ENCODE results near the gene SLC3A2.
"Not testable (repeated sequence)": the region's sequence is repeated elsewhere in the genome, so short reads cannot be mapped to it uniquely, and the experiment has no call there.

Gene SLC3A2

DNA sequence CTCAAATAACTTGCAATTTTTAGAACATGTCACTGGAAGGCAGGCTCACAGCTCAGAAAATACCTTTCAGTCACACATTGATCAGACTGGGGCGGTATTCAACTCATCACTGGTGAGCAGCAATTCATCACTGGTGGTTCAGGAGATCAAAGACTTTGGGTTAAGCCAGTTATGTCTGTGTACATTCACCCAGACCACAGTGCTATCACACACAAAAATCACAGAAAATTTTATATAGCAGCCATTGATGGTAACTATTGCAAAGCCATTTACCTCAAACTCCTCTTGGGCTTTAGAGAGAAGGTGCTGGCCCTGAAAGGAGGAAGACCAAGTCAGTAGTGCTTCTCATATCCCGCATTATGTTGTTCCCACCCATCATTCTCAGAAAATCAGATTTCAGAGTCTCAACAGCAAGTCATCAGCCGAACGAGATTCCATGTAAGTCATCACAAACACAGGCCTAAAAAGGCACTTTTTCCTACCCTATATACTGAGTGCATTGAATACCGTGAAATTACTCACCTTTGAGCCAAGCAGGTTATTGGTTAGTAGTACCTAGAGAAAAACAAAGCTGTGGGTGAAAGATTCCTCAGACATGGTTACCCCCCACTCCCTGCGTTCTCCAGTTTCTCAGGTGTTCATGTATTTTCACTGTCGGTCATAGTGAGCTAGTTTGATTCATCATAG lies 27.3 kb upstream of the SLC3A2 start:
- DNase-seq, result no peak

DNA sequence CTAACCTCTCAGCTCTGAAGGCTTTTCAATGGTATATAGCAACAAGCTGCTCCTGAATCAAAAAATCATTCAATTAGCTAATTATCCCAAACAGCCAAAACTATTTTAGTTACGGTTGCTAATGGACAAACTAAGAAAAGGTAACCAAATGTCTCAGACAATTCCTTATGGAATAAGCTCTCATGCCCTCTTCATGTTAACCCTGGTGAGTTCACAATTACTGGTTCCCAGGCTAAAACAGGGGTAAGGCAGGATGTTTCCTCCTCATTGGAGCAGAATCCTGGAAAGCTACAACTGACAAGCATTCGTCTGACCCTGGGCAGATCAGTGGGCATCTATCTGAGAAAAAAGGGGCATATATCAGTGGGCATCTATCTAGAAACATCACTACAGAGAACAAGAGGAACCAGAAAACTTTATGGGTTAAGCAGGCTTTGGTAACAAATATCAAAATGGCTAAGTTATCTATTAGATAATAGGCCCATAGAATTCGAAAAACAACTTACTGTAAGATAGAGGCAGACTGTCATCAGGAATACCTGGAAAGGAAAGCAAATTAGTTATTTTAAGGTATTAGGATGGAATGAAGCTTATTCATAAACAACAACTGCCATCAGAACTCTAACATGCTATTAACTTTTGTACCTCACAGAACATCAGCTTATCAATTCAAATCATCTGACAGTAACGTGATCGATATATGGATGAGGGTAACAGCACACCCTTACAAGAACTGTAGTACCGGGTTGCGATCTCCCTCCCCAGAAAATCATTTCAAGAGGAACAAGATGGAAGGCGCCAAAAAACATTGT lies 26.5 kb upstream of the SLC3A2 start:
- DNase-seq, result no peak

DNA sequence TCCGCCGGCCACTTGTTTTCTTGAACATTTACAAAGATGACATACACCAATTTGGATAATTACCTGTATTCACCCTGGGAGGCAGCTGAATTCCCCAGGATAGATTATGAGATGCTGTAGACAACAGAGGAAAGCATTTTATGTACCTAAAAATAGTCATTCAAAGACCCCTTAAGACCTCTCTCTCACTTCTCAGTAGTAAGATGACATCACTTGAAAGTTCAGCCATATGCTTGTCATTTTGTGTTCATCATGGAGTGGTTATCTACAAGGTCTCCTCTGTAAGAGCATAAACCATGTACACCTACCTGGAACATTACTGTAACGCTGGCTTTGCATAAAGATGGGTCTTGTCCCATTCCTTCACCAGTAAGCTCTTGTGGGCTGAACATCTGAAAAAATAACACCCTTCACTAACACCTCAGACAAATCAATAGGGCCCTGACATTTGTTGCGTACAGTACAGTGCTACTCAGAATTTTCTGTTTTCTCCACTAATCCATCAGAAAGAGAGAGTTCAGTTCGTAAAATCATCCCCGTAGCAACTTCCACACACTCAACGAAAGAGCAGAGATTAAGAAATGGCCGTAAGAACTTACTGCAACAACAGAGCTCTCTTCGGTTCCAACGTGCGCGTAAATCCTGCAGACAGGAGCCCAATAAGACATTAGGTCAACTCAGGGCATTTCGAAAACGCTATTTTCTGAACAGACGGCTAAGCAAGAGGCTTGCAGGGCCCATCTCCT lies 25.7 kb upstream of the SLC3A2 start:
- DNase-seq, result peak; percentile 45

DNA sequence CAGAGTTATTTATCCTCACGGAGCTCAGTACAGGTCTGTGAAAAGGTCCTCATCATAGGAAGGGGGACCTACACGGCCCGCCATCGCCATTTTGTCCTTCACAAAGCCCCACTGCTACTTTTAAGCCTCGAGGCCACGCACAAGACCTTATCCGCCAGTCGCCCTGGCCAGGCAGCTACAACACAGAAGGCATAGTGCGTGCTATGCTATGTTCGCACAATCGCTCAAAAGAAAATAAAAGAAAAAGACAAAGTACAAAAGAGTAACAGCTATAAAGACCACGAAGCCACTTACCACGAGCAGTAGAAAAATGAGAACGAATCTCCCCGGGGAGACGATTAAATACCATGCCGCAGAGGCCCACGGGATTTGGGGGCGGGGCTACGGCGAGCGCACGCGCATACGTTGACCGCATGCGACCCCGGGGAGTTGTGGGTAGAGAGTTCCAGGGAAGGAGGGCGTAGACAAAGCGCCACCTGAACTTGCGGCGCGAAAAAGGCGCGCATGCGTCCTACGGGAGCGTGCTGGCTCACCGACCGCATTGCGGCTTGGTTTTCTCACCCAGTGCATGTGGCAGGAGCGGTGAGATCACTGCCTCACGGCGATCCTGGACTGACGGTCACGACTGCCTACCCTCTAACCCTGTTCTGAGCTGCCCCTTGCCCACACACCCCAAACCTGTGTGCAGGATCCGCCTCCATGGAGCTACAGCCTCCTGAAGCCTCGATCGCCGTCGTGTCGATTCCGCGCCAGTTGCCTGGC lies 24.9 kb upstream of the SLC3A2 start:
- peak; percentile 96 for DNase-seq

DNA sequence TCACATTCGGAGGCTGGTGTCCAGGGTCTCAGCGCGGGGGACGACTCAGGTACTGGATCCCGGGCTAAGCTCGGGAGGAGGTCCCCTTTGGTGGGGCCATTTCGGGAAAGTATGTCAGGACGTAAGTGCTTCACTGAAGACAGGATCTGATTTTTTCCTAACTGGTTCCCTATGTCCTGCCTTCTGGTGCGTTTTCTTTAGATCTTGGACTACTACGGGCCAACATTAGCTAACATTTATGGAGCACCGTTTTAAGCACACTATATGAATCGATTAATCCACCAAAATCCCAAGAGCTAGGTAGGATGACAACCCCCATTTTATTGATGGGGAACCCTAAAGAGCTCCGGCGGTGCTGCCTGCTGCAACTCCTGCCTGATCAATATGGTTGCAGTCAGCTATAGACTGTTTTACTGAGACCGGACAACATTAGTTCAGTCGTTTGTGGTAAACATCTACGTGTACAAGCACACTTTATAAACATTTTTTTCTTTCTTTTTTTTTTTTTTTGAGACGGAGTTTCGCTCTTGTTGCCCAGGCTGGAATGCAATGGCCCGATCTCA lies 24.3 kb upstream of the SLC3A2 start:
- peak; percentile 71 for DNase-seq

DNA sequence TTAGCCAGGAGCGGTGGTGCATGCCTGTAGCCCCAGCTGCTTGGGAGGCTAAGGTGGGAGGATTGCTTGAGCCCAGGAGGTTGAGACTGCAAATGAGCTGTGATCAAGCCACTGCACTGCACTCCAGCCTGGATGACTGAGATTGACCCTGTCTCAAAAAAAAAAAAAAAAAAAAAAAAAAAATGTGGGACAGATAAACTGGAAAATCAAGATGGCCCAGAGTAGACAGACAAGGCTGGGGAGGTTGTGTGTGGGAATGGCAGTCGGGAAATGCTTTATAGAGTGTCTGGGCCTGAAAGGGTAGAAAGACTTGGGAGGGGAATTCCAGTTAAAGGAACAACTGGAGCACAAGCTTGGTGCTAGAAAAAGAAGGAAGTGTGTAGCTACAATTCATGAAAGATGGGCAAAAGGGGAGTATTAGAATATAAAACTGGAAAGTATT lies 23.1 kb upstream of the SLC3A2 start:
- DNase-seq, result no peak

DNA sequence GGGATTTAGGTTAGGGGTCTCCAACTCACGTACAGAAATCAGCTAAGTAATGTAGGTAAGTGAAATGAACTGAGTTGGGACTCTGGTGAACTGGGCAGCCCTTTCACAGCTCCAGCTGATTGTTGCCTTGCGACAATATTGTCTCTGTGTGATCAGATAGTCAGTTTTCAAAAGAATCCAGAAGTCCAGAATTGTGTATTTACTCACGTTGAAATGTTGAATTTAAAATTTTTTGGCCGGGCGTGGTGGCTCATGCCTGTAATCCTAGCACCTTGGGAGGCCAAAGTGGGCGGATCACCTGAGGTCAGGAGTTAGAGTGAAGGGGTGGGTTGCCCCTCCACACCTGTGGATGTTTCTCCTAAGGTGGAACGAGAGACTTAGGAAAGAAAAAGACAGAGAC lies 22.5 kb upstream of the SLC3A2 start:
- no peak for DNase-seq

DNA sequence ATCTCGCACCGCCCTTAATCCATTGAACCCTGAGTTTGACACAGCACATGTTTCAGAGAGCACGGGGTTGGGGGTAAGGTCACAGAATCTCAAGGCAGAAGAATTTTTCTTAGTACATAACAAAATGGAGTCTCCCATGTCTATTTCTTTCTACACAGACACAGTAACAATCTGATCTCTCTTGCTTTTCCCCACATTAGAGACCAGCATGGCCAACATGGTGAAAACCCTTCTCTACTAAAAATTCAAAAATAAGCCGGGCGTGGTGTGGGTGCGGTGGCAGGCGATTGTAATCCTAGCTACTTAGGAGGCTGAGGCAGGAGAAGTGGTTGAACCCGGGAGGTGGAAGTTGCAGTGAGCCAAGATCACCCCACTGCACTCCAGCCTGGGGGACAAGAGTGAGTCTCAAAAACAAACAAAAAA lies 21.4 kb upstream of the SLC3A2 start:
- not testable (repeated sequence) for DNase-seq

DNA sequence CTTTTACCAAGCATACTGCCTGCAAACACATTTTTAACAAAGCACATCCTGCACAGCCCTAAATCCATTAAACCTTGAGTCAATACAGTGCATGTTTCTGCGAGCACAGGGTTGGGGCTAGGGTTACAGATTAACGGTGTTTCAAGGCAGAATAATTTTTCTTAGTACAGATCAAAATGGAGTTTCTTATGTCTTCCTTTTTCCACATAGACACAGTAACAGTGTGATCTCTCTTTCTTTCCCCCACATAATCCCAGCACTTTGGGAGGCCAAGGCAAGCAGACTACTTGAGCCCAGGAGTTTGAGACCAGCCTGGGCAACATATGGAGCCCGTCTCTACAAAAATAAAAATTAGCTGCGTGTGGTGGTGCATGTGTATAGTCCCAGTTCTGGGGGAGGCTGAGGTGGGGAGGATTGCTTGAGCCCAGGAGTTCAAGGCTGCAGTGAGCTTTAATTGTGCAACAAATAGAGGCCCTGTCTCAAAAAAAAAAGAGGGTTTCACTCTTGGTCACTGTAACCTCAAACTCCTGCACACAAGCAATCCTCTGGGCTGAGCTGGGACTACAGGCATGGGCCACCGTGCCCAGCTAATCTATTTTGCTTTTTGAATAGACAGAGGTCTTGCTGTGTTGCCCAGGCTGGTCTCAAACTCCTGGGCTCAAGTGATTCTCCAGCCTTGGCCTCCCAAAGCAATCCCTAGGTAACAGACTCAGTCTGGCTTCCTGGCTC lies 19.7 kb upstream of the SLC3A2 start:
- DNase-seq, result no peak

DNA sequence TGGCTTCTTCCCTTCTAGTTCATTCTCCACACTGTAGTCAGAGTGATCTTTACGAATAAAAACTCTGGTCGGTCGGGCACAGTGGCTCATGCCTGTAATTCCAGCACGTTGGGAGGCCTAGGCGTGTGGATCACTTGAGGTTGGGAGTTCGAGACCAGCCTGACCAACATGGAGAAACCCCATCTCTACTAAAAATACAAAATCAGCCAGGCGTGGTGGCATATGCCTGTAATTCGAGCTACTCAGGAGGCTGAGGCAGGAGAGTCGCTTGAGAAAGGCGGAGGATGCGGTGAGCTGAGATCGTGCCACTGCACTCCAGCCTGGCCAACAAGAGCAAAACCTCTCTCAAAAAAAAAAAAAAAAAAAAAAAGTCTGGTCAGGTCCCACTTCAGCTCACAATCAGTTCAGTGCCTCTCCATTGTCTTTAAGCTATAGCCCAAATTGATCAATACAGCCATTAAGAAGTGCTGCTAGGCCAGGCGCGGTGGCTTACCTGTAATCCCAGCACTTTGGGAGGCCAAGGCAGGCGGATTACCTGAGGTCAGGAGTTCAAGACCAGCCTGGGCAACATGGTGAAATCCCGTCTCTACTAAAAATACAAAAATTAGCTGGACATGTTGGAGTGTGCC lies 19.0 kb upstream of the SLC3A2 start:
- DNase-seq, result peak; percentile 51

DNA sequence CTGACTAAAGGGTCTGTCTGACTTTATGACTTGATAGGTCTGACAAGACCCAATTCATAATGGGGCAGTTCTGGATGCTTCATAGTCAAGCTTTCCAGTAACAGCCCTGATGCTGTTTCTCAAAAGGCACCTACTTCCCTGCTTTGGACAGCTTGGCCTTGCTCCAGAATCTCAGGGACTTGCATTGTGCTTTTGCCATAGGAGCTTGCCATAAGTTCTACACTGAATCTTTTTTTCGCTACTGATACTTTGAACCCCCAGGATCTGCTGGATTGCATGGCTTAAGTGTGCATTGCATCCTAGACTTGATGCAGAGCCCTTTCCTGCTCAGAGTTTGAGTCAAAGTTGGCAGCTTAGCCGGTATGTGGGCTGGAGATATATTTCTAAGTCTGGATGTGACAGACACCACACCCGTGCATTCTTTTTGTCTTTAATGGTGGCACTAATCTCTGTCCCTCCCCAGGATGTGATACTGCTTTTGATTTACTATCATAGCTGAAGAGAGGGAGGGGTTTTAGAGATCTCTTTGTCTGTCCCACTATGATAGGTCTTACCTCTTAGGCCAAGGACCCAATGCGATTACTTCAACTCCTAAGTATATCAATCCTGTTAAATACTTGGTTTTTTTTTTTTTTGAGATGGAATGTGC lies 16.9 kb upstream of the SLC3A2 start:
- no peak for DNase-seq

DNA sequence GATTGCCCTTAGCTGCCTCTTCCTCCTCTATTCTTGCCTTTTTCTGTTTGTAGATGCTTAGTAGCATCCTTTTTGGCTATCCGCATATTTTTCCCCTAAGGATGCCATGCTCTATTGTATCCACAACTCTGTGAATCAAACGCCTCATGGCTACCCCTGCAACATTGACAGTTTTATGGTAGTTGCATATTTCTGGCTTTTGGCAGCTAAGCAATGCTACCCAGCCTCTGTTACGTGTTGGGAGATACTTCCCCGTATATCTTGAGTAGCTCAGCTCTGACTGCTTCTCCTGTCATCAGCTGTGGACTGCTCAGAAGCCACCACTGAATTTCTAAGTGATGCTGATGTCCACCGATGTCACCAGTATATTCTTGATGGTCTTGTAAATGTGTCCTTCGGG lies 15.1 kb upstream of the SLC3A2 start:
- no peak for DNase-seq

DNA sequence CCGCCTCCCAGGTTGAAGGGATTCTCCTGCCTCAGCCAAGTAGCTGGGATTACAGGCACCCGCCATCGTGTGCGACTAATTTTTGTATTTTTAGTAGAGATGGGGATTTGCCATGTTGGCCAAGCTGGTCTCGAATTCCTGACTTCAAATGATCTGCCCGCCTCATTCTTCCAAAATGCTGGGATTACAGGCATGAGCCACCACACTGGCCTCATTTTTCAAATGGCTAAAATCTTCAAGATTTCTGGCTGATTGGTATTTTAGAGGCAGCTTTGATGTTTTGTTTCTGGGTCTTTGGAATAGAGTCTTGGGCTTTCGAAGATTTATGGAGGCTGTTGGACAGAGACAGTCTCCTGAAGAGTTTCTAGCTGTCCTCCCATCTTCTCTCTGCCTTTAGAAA lies 5.8 kb upstream of the SLC3A2 start:
- no peak for DNase-seq

DNA sequence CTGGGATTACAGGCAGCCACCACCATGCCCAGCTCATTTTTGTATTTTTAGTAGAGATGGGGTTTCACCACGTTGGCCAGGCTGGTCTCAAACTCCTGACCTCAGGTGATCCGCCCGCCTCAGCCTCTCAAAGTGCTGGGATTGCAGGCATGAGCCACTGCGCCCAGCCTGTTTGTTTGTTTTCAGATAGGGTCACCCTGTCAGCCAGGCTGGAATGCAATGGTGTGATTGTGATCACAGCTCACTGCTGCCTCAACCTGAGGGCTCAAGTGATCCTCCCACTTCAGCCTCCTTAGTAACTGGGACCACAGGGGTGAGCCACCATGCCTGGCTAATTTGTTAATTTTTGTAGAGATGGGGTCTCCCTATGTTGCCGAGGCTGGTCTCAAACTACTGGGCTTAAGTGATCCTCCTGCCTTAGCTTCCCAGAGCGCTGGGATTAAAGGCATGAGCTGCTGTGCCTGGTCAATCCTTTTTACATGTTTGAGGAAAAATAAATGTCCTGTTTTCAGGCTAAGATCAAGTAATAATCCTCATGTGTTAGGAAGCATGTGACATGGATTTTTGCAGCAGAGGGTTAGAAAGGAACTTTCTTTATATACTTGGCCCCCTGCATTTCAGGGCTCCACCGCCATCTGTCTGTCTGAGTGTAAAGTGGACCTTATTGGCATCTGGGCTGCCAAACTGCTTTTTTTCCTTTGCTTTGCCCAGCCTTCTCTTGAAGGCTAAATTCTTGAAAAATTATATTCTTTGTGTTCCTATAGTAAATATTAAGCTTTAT lies 4.8 kb upstream of the SLC3A2 start:
- no peak for DNase-seq

DNA sequence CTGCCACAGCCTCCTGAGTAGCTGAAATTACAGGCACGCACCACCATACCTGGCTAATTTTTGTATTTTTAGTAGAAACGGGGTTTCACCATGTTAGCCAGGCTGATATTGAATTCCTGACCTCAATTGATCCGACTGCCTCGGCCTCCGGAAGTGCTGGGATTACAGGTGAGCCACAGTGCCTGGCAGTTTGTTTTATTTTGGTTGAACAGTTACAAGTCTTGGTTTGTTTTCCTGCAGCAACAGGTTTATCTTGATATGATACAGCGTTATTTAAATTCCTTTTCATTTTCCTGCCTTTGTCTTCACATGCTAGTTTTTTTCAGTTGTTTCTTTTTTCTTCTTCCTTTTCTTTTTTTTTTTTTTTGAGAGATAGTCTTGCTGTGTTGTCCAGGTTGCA lies 4.0 kb upstream of the SLC3A2 start:
- DNase-seq, result no peak

DNA sequence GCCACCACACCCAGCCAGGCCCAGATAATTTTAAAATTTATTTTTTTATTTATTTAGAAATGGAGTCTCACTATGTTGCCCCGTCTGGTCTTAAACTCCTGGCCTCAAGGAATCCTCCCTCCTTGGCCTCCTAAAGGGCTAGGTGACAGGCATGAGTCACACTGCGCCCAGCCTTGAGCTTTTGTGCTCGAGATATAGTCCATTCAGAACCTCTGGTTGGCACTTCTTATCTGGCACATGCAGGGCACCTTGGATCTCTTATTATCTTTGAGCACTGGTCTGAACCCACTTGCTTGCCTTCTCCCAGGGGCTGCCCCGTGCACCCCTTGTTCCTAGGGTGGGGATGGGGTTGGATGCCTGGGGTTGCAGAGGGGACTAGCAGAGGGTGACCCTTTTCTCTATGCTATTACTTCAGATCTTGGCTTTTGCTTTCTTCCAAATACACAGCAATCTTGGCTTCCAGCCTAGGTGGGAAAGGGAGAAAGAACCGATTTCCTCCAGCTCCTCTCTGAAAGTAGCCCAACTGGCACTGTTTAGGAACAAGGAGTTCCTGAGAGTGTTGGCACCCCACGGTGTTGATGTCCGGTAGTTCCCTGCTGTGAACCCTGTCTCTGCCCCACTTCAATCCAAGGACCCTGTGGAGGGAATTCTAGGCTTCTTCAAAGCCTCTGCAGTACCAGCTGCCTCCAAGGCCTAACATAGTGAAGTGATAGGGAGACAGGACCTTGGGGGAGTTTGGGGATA lies 1.3 kb upstream of the SLC3A2 start:
- no peak for DNase-seq

DNA sequence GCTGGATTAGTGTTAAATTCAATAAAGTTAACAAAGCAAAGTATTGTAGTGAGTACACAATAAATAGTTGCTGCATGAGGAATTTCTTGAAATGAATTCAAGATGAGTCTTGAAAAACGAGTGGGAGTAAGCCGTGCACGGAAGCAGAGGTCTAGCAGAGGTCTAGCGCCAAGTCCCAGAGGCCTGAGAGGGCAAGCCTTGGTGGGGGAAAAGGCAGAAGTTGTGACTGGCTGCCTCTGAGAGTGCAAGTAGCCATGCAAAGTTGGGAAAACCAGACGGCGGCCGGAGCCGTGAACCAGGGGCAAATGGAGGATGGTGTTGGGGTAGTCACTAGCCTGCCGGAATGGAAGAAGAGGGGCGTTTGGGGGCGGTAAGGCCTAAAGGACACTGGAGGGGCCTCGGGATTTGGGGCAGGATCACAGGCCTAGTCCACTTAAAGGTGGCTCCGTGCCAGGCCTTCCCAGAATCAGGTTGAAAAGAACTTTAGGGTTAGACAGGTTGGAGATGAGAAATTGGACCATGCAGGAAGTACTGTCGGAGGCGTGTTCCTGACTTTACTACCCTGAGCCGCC lies 379 bp upstream of the SLC3A2 start:
- no peak for DNase-seq

DNA sequence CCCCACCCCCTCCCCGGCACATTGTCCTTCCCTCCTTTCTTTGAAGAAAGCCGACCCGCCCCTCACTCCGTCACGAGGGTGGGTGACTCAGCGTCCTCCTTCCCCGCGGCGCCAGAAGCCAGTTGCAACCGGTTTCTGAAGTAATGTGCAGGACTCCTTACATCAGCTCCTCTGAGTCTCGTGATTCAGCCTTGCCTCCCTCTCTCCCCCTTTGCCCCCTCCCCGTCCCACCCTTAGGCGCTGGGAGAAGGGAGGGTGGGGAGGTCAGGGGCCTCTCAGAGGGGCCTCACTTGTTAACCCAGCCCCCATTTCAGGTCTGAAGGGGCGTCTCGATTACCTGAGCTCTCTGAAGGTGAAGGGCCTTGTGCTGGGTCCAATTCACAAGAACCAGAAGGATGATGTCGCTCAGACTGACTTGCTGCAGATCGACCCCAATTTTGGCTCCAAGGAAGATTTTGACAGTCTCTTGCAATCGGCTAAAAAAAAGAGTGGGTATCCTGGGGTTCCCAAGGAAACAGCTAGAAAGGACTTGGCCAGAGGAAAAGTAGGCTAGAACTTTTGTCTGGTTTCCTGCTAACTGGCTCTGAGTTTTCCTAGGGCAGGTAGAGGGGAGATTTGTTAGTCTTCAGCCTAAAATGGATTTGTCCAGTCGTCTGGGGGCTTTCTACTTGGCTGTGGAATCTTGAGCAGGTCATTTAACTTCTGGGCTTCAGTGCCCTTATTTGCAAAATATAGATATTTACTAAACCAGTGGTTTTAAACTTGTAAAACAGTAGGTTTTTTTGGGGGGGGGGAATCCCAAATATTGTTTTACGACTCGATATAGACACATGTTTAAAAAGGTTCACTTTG lies 1.1 kb downstream of the SLC3A2 start:
- no peak for DNase-seq
